Type B pancreatic cell (in vitro differentiated cells): ENCODE results near the gene NT5DC2. TPM values are rescaled to one million over a fixed set of nuclear protein-coding genes. Genes with fewer than 3 reads are reported as not detected.

Experiments used
- DNase-seq: peaks from one replicate; pipeline ENCODE4 v3.0.0; 2021; ENCODE audit warnings: mixed read lengths; ENCODE audit not compliant: unreplicated experiment; ENCODE audit errors: extremely low spot score
- H3K27ac Mint-ChIP-seq: 2 replicates; pipeline ENCODE4 v1.8.0; 2021; ENCODE audit warnings: mild to moderate bottlenecking, mixed read lengths
- H3K27me3 Mint-ChIP-seq: 2 replicates; pipeline ENCODE4 v1.8.0; 2021; ENCODE audit warnings: mixed read lengths
- H3K36me3 Mint-ChIP-seq: 2 replicates; pipeline ENCODE4 v1.8.0; 2021; ENCODE audit warnings: mixed read lengths
- H3K4me1 Mint-ChIP-seq: one replicate; pipeline ENCODE4 v1.8.0; 2021; ENCODE audit warnings: mixed read lengths; ENCODE audit not compliant: unreplicated experiment
- H3K4me3 Mint-ChIP-seq: 2 replicates; pipeline ENCODE4 v1.8.0; 2021; ENCODE audit warnings: mild to moderate bottlenecking, mixed read lengths
- H3K9me3 Mint-ChIP-seq: 2 replicates; pipeline ENCODE4 v1.8.0; 2021; ENCODE audit warnings: mixed read lengths
- CTCF ChIP-seq: fragments of 200-600 bp; sonication (generic); conservative IDR thresholded peaks from 2 replicates; pipeline ENCODE4 v1.5.0; 2021; ENCODE audit warnings: antibody characterized with exemption, mild to moderate bottlenecking
- total RNA-seq: library from RNA; stranded (reverse); gene quantifications from 2 replicates; pipeline ENCODE4 v1.2.1, GENCODE V29; 2021; ENCODE audit warnings: low replicate concordance

Gene NT5DC2
- total RNA-seq, 1 donor from 2014 or later = 231 TPM

GRCh38 chr3:52524258-52524751, 9.4 kb downstream of the NT5DC2 start:
- no peaks in the 10 kb centered on the region for H3K9me3 Mint-ChIP-seq
- H3K4me3 Mint-ChIP-seq = no peak overlapping the region
- TF ChIP-seq CTCF = no peak
- peaks cover 10% of the 10 kb centered on the region for H3K36me3 Mint-ChIP-seq
- no peak overlapping the region for H3K27ac Mint-ChIP-seq
- no peaks in the 10 kb centered on the region for H3K27me3 Mint-ChIP-seq
- H3K4me1 Mint-ChIP-seq = peaks cover 4% of the 10 kb centered on the region
- DNase-seq = no peak

DNA sequence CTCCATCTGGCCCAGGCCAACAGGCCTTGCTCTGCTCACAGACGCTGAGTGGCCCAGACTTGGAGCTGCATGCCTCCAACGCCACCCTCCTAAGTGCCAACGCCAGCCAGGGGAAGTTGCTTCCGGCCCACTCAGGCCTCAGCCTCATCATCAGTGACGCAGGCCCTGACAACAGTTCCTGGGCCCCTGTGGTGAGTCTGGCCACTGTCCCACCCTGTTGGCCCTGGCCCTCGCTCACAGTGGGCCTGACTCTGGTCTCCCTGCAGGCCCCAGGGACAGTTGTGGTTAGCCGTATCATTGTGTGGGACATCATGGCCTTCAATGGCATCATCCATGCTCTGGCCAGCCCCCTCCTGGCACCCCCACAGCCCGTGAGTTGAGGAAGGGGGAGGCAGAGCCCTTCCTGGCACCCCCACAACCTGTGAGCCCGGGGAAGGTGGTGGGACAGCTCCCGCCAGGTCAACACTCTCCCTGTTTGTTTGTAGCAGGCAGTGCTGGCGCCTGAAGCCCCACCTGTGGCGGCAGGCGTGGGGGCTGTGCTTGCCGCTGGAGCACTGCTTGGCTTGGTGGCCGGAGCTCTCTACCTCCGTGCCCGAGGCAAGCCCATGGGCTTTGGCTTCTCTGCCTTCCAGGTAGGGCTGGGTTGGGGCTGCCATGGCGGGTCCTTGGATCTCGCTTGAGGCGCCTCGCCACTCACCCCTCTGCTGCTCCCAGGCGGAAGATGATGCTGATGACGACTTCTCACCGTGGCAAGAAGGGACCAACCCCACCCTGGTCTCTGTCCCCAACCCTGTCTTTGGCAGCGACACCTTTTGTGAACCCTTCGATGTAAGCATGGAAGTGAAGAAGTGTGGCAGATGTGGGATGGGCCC, 10.0 kb downstream of the NT5DC2 start:
- Mint-ChIP-seq H3K4me1 (peaks cover 4% of the 10 kb centered on the region), H3K4me3 (no peak overlapping the region), H3K27ac (no peak overlapping the region), H3K27me3 (no peaks in the 10 kb centered on the region), H3K9me3 (no peaks in the 10 kb centered on the region), H3K36me3 (peaks cover 10% of the 10 kb centered on the region)
- DNase-seq = no peak
- no peak for TF ChIP-seq CTCF

DNA sequence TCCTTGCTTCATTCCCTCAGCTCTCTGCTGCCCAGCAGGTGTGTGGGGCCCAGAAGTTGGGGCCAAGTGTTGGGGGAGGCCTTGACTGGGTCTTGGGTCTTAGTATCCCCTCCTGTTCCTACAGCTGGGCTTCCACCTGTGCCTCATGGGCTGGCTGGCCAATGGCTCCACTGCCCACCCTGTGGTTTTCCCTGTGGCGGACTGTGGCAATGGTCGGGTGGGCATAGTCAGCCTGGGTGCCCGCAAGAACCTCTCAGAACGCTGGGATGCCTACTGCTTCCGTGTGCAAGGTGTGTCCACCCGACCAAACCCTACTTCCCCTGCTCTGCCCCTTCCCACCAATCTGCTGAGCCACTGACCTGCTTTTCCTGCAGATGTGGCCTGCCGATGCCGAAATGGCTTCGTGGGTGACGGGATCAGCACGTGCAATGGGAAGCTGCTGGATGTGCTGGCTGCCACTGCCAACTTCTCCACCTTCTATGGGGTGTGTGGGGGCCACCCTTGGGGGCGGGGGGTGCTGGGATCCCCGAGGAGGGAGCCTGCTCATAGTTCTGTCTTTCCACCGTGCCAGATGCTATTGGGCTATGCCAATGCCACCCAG, 10.9 kb downstream of the NT5DC2 start:
- no peak for TF ChIP-seq CTCF

GRCh38 chr3:52521881-52522650, 11.6 kb downstream of the NT5DC2 start:
- Mint-ChIP-seq H3K4me3 (no peak overlapping the region), H3K9me3 (no peaks in the 10 kb centered on the region), H3K4me1 (peaks cover 4% of the 10 kb centered on the region), H3K27ac (no peak overlapping the region), H3K27me3 (no peaks in the 10 kb centered on the region), H3K36me3 (peaks cover 10% of the 10 kb centered on the region)
- no peak for DNase-seq
- TF ChIP-seq CTCF = no peak

More for the DNA sequence above, 10.9 kb downstream of the NT5DC2 start:
- Mint-ChIP-seq H3K4me3 (no peak overlapping the region), H3K9me3 (no peaks in the 10 kb centered on the region), H3K4me1 (peaks cover 4% of the 10 kb centered on the region), H3K27ac (no peak overlapping the region), H3K27me3 (no peaks in the 10 kb centered on the region), H3K36me3 (peaks cover 10% of the 10 kb centered on the region)
- no peak for DNase-seq

- Mint-ChIP-seq H3K4me1 (peaks cover 4% of the 10 kb centered on the region), H3K9me3 (no peaks in the 10 kb centered on the region)
- no peak for DNase-seq
These were observed 12.2 kb downstream of the NT5DC2 start for GRCh38 chr3:52521488-52521824.

More at GRCh38 chr3:52521488-52521824, 12.2 kb downstream of the NT5DC2 start:
- TF ChIP-seq CTCF = no peak
- Mint-ChIP-seq H3K36me3 (peaks cover 10% of the 10 kb centered on the region), H3K4me3 (no peak overlapping the region), H3K27ac (no peak overlapping the region), H3K27me3 (no peaks in the 10 kb centered on the region)
